Stomach (tissue), 4 donors: Measurements from ENCODE around the gene GRIK5.

Experiments used
- POLR2AphosphoS5 ChIP-seq, 3 donors: sonication (generic); formaldehyde crosslinking; IDR thresholded peaks; one replicate each; pipeline ENCODE4 v1.6.1; 2016; ENCODE audit warnings: antibody characterized with exemption in 3 of 3
- TF ChIP-seq, protein P1 (sequence below), 7 experiments: fragments of 450-650 bp in 4 of 7; fragments of 200-600 bp in 3 of 7; sonication (generic) in 3 of 7; IDR thresholded peaks; one replicate each; pipeline ENCODE4 v1.5.1; 2016 to 2019; ENCODE audit warnings: antibody characterized with exemption in 7 of 7, control low read depth in 2 of 7, mild to moderate bottlenecking in 1 of 7

DNA sequence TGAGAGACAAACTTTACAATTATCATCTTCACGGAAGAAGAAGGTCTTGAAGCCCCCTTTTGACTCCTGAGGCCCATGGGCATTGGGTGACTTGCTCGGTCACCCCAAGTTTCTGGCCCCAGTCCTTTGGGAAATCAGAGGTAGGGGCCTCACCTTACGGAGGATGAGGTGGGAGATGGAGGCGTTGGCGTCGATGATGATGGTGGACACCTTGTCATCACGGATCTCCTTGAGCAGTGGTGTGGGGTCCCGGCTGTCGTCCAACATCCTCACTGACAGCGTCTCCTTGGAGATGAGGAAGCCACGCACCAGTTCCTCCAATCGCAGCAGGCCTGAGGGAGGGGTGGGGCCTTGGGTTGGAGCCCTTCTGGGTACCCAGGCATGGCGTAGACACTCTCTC is 10.8 kb downstream of the GRIK5 start:
- TF ChIP-seq POLR2AphosphoS5 (IDR thresholded peaks at IDR 0.05) = no peak
- TF ChIP-seq, protein P1, sequence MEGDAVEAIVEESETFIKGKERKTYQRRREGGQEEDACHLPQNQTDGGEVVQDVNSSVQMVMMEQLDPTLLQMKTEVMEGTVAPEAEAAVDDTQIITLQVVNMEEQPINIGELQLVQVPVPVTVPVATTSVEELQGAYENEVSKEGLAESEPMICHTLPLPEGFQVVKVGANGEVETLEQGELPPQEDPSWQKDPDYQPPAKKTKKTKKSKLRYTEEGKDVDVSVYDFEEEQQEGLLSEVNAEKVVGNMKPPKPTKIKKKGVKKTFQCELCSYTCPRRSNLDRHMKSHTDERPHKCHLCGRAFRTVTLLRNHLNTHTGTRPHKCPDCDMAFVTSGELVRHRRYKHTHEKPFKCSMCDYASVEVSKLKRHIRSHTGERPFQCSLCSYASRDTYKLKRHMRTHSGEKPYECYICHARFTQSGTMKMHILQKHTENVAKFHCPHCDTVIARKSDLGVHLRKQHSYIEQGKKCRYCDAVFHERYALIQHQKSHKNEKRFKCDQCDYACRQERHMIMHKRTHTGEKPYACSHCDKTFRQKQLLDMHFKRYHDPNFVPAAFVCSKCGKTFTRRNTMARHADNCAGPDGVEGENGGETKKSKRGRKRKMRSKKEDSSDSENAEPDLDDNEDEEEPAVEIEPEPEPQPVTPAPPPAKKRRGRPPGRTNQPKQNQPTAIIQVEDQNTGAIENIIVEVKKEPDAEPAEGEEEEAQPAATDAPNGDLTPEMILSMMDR (IDR thresholded peaks at IDR 0.05) = no peak
